Stimulated activated CD4-positive, alpha-beta T cell treated with anti-CD3 and anti-CD28 coated beads, Interleukin-1b, Interleukin-23, amount 100 ng/mL, for 24 hours (primary cell): ENCODE measurements around the gene IZUMO1.
"Not testable (repeated sequence)": the region's sequence is repeated elsewhere in the genome, so short reads cannot be mapped to it uniquely, and the experiment has no call there.

Source experiments
- DNase-seq, 4 experiments: peaks; one replicate each; pipeline ENCODE4 v3.0.0-alpha.2; 2020; ENCODE audit warnings: low read depth in 4 of 4, low spot score in 1 of 4

IZUMO1 gene

DNA sequence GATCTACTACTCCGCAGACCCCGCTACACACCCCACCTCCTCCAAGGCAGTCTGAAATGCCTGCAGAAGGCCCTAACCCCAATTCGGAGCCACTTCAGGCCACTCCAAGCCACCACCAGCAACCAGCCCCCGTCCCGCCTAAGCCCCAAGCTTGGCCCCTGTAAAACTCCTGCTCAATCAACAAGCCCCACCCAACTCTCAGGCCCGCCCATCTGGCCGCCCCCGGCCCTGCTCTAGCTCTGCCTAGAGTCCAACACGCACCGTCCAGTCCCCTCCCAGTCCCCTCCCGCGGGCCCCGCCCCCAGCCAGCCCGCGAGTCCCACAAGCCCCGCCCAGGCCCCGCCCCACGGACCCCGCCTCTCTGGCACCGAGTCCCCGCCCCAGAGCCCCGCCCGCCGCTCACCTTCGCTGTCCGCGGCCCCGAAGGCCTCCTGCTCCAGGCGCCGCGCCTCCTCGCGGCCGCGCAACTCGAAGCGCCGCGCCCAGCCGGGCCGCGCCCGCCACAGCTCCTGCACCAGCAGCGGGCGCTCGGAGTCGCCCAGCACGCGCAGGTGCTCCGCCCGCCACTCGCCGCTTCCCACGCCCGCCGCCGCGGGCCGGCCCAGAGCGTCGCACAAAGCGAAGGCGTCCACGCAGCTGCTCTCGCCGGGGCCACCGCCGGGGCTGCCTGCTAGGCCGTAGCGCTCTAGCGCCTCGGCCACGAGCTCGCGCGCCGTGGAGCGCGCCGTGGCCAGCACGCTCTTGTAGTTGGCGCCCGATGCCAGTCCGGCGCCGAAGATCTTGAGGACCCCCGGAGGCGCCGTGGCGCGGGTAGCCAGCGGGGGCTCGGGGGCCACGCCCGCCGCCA is 7.9 kb downstream of the IZUMO1 start:
- DNase-seq: peak; percentile 88 to 95 (median 90)

DNA sequence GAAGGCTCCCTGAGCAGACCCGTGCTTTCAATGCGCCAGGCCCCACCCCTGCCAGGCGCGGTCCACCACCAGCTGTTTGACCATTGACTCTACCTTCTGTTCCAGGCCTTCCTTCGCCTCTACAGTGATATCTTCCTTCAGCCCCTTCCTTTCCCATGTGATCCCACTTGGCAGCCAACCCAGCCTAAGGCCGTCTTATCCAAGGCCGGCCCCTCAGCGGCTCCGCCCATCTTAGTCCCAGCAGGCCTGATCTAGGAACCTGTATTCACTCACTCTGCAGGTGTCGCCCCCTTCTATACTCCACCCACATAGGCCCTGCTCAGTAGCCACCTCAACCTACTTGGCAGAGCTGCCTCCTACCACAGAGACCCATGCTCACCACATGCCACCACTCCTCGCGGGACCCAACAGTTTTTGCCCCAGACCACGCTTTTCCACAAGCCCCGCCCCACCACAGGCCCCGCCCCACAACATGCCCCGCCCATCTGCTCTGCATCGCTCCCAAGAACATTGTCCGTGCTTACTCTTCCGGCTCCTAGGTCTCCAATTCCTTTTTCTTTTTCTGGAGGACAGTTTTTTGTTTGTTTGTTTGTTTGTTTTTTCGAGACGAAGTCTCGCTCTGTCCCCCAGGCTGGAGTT is 9.2 kb downstream of the IZUMO1 start:
- DNase-seq: no peak

DNA sequence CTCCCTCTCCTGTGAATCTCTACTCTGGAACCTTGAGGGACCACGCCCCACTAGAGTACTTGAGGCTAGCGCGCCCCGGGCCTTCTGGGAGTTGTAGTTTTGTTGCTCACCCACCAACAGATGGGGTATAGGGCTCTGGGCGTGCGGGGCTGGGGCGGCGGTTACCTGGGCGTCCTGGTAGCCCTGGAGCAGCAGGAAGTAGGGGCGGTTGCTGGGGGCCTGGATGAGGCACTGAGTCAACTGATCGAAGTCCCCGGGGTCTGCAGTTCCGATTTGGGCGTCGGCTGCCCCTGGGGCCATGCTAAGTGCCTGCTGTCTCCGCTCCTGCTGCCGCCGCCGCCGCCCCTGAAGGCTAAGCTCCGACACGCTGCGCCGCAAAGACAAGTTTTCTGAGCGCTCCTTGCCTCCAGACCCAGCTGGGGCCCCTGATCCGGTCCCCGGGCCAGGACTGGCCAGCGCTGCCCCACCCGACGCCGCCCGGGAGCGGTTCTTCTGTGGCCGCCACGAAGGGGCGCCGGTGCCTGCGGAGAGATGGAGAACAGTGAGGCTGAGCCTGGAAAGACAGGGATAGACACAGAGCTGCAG is 11.6 kb downstream of the IZUMO1 start:
- DNase-seq: no peak

DNA sequence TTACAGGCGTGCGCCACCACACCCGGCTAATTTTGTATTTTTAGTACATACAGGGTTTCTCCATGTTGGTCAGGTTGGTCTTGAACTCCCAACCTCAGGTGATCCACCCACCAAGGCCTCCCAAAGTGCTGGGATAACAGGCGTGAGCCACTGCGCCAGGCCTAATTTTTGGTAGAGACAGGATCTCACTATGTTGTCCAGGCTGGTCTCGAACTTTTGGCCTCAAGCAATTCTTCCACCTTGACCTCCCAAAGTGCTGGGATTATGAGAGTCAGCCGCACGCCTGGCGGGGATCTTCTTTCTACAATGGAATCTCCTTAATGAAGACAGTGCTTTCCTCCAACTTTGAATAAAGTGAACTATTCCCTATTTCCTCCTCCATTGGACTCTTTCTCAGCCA is 12.1 kb downstream of the IZUMO1 start:
- no peak for DNase-seq

DNA sequence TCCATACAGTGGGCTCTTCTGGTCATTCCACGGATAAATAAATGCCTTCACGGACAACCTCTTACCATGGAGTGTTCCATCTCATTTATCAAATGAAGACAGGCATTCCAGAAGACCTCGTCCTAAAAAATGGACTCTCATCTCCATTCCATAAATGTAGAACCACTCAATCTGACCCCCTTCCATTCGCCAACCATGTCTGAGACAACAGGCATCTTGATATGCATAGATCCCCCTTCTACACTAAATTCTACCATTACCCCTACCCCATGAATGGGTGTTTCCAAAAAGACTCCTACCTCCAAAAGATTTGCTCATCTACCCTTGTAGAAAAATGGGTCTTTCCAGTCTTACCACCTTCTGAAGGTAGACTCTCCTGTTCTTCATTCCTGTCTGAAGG is 15.3 kb downstream of the IZUMO1 start:
- no peak for DNase-seq

DNA sequence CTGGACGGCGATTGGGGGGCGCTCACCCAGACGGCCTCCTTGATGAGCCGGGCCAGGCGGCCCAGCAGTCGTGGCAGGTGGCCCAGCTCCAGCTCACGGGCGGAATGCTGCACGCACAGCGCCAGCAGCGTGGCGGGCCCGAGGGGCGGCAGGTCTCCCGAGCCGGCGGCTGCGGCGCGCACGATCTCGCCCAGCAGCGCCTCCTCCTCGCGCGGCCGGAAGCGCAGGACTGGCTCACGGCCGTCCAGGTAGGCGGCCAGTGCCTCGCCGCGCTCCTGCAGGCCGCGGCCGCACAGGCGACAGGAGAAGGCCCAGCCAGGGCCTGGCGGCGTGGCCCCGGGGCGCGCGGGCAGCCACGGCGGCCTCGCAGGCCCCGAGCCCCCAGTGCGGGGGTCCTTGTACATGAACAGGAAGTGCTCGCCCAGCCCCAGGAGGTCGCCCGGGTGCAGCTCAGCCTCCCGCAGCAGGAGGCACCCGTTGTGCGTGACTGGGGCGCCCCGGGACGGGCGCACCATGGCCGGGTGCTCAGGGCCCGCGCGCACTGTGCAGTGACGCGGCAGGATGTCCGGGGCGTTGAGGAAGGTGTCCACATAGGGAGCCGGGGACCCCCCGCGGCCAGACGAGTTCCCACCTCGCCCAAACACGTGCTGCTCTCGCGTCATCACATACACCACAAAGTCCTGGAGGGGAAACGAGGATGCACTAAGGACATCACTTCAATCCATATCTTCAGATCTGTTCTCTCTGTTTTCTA is 17.6 kb downstream of the IZUMO1 start:
- DNase-seq: no peak

DNA sequence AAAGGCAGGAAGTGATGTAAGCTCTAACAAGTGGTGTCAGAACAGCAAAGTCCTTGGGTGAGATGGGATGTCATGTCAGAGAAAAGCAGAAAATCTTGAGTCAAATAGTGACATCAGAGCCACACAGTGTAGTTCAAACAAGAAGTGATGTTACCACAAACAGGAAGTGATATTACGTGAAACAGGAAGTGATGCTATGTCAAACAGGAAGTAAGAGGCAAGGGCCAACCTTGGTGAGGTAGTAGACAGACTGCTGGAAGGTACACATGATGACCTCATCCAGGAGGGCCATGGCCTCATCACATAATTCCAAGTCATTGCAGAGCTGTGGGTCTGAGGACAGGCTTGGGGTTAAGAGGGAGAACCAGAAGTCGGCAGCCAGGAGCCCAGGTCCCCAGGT is 20.2 kb downstream of the IZUMO1 start:
- no peak for DNase-seq

DNA sequence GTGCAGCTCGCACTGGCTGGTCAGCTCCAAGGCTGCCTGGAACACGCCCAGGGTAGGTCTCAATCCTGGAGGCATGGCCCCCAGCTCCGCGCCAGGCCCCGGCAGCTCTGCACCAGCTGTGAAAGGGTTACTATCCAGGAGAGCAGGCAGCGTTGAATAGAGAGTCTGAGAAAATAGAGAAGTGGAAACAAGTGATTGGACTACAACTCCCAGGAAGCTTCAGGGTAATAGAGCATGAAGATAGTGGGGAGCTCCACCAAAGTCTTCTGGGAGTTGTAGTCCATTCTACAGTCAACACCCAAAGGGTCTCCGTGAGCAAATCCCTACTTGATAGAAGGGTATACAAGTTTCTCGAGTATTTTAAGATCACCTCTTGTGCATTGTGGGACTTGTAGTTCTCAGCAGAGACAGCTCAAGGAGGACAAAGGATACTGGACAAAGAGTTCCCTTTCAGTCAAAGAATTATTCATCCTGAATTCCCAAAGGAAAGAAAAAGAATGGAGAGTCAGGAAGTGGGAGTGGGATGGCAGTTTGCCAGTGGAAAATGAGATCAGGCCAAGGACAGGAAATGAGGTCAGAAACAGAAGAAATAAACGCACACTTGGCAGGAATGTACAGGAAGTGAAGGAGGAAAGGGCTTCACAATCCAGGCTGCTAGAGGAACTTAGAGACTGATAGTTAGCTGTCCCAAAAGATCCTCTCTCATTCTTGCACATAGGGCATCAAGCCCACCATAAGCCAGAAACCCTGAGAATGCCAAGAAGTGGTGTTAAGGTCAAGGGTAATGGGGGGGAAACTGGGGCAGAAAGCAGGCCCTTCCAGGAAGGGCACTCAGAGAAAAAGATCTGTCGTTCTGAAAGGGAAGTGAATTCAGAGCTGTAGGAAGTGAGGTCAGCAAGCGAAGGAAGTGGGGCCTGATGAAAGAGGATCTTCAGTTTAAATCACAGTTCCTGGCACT is 21.6 kb downstream of the IZUMO1 start:
- DNase-seq: no peak

DNA sequence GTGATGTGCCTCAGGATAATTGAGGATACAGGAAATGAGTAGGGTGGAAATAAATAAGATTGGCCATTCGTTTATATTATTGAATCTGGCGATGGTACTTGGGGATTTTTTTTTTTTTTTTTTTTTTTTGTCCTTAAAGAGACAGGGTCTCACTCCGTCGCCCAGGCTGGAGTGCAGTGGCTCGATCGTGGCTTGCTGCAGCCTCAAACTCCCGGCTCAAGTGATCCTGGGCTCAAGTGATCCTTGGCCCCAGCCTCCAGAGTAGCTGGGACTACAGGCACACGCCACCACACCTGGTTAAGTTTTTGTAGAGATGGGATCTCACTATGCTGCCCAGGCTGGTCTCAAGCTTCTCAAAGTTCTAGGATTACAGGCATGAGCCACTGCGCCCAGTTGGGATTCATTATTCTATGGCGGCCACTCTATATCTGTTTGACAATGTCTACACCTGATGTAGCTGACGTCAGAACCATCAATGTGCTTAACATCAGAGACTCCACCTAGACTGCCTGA is 24.5 kb downstream of the IZUMO1 start:
- no peak for DNase-seq

DNA sequence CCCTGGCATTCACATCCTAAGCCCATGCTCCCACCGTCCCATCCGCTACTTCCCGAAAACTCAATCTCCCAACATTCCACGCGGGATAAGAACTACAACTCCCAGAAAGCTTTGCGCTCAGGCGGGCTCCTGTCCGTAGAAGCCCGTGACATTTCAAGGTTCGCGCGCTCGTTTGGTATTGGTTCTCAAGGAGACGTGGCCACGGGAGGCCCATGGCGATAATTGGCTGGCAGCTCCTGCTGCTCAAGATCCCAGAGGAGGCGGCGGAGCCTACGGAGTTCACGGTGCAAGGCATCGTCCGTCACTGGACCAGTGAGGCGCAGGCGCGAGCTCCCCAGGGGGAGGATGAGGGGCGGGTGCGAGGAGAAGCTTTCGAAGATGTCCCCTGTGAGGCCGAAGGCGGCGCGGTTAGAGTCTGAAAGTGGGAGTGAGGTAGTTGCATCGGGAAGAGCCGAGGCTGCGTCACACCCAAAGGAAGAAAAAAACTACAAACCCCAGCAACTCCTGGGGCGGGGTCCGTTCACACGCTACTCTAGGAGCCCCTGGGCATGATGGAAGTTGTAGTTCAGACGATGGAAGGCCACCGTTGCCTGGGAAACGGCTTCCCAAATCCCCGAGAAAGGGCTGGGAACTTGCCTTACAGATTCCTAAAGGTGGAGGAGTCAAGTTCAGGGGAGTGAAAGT is 26.0 kb downstream of the IZUMO1 start:
- peak; percentile 70 to 88 (median 87) for DNase-seq

DNA sequence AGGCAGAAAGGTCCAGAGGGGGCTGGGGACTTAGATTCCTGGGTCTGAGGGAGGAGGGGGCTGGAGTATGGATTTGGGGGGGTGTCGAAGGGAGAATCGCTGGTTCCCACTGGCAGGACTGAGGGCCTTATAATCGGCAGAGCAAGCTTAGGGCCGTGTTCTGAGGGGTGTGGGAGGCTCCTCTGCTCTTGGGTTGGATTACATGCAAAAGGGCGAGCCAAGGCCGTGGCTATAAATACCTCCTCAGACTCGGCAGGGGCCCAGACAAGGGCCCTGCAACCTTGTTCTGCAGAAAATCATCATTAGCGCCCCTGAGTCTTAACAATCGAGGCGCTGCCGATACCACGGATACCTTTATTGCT is 26.5 kb downstream of the IZUMO1 start:
- no peak for DNase-seq

DNA sequence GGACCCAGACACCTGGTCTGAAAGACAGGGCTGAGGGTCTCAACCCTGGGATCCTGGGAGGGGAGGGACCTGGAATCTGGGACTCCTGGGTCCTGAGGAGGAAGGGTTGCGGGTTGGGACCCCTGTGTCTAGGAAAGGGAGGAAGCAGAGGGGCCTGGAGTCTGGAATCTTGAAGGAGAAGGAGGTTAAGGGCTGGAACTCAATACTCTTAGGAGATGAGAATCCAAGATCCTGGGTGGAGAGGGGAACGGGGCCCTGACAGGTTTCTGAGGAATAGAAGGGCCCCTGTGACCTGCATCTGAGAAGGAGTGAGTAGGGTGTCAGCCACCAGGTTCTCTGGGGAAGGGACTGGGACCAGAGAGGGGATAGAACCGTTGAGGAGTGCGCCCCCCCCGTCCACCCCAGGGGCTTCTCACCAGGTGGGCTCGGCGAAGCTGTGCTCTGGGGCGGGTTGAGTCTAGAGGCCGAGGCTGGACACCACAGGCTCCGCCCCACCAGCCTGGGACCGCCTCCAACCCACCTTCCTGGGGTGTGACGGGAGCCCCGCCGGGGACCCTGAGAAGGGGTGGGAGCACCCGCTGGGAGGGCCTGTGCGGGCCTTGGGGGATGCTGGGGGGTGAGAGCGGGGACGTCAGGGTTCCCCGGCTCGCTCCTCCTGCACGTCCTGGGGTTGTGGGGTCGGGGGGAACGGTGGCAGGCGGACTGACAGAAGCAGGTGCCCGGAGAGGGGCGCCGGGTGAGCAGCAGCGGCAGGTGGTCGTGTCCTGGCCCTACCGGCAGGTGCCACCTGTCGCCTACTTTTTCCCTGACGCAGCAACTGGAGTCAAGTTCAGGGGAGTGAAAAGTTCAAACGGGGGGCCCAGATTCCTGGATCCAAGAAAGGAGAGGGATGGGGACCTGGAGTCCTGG is 27.2 kb downstream of the IZUMO1 start, which contains the start of gene MAMSTR:
TSS of gene MAMSTR (minus strand) at position 463 of the 909 bp plus-strand sequence. CDS start 694 bp downstream, outside the sequence.
- DNase-seq: no peak

DNA sequence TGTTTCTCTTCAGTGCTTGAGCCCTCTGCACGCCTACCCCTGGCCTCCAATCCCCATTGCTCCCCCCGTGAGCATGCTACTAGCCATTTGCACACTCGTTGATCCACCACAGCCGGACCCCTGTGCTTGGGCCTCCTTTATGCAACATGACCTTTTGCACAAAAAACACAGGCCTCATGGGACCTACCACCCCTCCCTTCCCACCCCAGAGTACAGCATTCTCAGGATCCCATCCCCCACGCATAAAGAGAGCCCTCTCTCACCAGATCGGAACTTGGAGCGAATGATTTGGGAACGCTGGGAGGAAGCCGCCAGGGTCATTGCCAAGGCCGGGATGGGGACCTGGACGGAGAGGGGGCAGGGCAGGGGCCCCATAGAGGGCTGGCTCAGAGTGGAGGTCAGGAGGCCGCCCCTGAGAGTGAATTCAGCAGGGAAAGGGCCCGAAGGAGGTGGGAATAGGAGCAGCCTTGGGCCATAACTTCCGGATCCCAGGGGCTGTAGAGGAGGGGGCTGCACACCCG is 27.9 kb downstream of the IZUMO1 start:
- no peak for DNase-seq

DNA sequence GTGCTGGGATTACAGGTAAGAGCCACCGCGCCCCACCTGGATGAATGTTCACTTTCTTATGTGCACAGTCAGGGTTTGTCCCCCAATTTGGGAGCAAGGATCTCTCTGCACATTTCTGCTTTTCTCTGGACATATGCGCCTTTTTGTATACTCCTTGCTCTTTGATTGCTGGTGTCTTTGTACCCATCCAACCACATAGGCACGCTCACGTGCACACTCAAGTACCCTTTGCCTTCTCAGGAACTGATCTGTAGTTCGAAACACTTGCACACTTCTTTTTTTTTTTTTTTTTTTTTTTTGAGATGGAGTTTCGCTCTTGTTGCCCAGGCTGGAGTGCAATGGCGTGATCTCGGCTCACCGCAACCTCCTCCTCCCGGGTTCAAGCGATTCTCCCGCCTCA is 28.6 kb downstream of the IZUMO1 start:
- not testable (repeated sequence) for DNase-seq

DNA sequence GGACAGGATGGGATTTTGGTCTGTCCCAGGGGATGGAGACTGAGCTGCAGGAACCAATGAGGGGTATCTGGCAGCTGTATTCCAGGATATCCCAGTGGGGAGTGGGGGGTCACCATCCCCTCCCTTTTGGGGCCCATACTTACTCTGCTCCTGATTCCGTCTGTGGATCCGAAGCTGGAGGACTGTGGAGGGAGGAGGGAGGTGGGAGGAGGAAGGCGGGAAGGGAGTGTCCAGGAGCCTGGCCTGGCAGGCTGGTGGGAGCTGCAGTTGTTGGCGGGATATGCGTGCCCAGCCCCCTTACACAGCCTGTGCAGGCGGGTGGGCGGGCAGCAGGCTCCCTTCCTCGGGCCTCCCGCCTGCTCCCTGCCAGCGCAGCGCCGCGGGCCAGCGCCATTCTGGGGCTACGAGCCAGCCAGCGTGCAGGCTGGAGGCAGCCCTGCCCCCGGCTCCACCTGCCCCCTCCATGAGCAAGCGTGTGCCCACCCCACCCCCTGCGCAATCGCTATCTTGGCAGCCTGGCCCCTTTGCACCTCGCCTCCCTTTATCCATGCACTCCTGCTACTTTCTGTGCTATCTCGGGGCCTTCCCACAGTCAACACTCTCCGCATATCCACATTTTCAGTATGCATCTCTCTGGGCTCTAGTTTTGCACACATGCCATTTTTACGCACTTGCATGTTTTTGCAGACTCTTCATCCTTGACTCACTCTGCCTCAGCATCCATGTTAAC is 30.0 kb downstream of the IZUMO1 start:
- no peak for DNase-seq

DNA sequence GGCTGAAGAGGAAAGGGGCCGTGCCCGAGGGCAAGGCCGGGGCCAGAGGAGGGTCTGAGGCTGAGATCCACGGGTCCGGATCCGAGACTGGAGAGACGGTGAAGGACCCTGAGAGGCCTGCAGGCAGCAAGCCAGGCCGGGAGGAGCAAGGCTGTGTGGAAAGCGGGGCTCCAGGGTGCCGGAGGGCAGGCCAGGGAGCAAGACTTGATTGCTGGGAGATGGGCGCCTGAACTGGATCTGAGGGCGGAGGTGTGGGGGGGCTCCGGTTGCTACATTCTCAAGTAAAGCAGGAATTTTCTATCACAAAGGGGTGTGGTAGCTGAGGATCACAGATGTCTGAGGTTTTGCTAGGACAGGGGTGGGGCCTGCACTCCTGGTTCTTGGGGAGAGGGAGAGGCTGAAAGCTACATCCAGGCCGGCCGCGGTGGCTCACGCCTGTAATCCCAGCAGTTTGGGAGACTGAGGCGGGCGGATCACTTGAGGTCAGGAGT is 31.0 kb downstream of the IZUMO1 start:
- no peak for DNase-seq
